Measurements from ENCODE around the gene RBM48.

DNA sequence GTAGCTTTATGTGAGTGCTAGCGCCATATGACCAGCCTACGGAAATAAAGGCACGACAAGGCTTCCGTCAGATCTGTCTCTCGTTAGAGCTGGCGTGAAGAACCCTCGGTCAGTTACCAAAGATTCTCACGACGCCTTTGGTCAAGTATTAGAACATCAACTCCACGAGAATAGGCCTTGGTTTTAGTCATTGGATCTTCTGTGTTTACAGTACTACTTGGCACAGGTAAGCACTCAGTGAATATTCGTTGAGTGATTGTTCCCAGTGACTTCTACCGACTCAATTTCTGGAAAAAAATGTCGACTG, 316 bp downstream of the RBM48 start:
- TF ChIP-seq CTCF (conservative IDR thresholded peaks at IDR 0.05; ENCODE audit: low read depth, low read length) (no peak), EZH2 (IDR thresholded peaks at IDR 0.05; ENCODE audit: borderline replicate concordance, low read depth, low read length, poor library complexity, severe bottlenecking) (no peak)
